ENCODE measurements around the gene ALX4. TPM values are rescaled to one million over a fixed set of nuclear protein-coding genes. Genes with fewer than 3 reads are reported as not detected.

The ALX4 gene
- total and polyA plus RNA-seq, 9 of the 15 experiments (the other 6 are each of a cell fraction or from before 2014, with no cell fraction given): 0.07 to 1.2 (median 0.33) TPM

- TF ChIP-seq JUN (IDR thresholded peaks at IDR 0.05; ENCODE audit: borderline replicate concordance, low read depth, low read length): no peak
- TF ChIP-seq JUN (CRISPR knock-in tag; IDR thresholded peaks at IDR 0.05; ENCODE audit: borderline replicate concordance): no peak
- no peak for TF ChIP-seq ZBTB12 (CRISPR knock-in tag; IDR thresholded peaks at IDR 0.05)
- no peak for TF ChIP-seq MTA1 (IDR thresholded peaks at IDR 0.05; ENCODE audit: borderline replicate concordance)
- no peak for TF ChIP-seq CTCF (IDR thresholded peaks at IDR 0.05 in 2 of 3, conservative IDR thresholded peaks at IDR 0.05 in 1 of 3; ENCODE audit: insufficient read depth in 2 of 3, low read depth in 1 of 3, low read length in 3 of 3)
- TF ChIP-seq PCBP1 (IDR thresholded peaks at IDR 0.05; ENCODE audit: low read depth, low read length, poor library complexity, severe bottlenecking): no peak
- no peak for TF ChIP-seq SMAD1 (IDR thresholded peaks at IDR 0.05; ENCODE audit: low read depth, low read length, partially characterized antibody)
- TF ChIP-seq ZNF57 (CRISPR knock-in tag; IDR thresholded peaks at IDR 0.05): no peak
- no peak for TF ChIP-seq OTX1 (CRISPR knock-in tag; IDR thresholded peaks at IDR 0.05)
- no peak for TF ChIP-seq ZFP36 (IDR thresholded peaks at IDR 0.05; ENCODE audit: low read depth, low read length, partially characterized antibody)
- TF ChIP-seq CAMTA2 (CRISPR knock-in tag; conservative IDR thresholded peaks at IDR 0.05): no peak
- no peak for TF ChIP-seq PRMT5 (CRISPR knock-in tag; IDR thresholded peaks at IDR 0.05)
- no peak for TF ChIP-seq BCOR (IDR thresholded peaks at IDR 0.05)
- no peak for TF ChIP-seq CCNT2 (IDR thresholded peaks at IDR 0.05; ENCODE audit: borderline replicate concordance, extremely low read depth, insufficient read length, low read depth, low read length)
These were observed 23.0 kb downstream of the ALX4 start (continued) for GRCh38 chr11:44286911-44287310.
